Parathyroid adenoma (tissue), 2 donors: Measurements from ENCODE around the gene SPOCD1.

Source experiments
- H2AFZ ChIP-seq: fragments of 300-600 bp; sonication (generic); one replicate; pipeline ENCODE4 v1.7.0; 2017; ENCODE audit warnings: antibody characterized with exemption, mild to moderate bottlenecking
- H3K27ac ChIP-seq: fragments of 300-600 bp; sonication (generic); one replicate; pipeline ENCODE4 v1.7.0; 2017
- H3K27me3 ChIP-seq: fragments of 300-600 bp; sonication (generic); one replicate; pipeline ENCODE4 v1.7.0; 2017; ENCODE audit warnings: low read length; ENCODE audit not compliant: control insufficient read depth, insufficient read depth
- H3K36me3 ChIP-seq: fragments of 300-600 bp; sonication (generic); one replicate; pipeline ENCODE4 v1.7.0; 2017; ENCODE audit warnings: low read length; ENCODE audit not compliant: control insufficient read depth, insufficient read depth
- H3K4me1 ChIP-seq: fragments of 300-600 bp; sonication (generic); one replicate; pipeline ENCODE4 v1.7.0; 2017; ENCODE audit warnings: control low read depth
- H3K4me2 ChIP-seq: fragments of 300-600 bp; sonication (generic); one replicate; pipeline ENCODE4 v1.7.0; 2017; ENCODE audit warnings: low read length
- H3K4me3 ChIP-seq: fragments of 300-600 bp; sonication (generic); one replicate; pipeline ENCODE4 v1.7.0; 2017; ENCODE audit warnings: low read depth, low read length
- H3K79me2 ChIP-seq: fragments of 300-600 bp; sonication (generic); one replicate; pipeline ENCODE4 v1.7.0; 2017; ENCODE audit warnings: control low read depth
- H3K9ac ChIP-seq: fragments of 300-600 bp; sonication (generic); one replicate; pipeline ENCODE4 v1.7.0; 2017; ENCODE audit warnings: mild to moderate bottlenecking
- H3K9me3 ChIP-seq: fragments of 300-600 bp; sonication (generic); one replicate; pipeline ENCODE4 v1.7.0; 2017; ENCODE audit warnings: low read length; ENCODE audit not compliant: control insufficient read depth
- TF ChIP-seq, protein P1 (sequence below): fragments of 300-600 bp; sonication (generic); IDR thresholded peaks from one replicate; pipeline ENCODE4 v1.7.0; 2017; ENCODE audit warnings: antibody characterized with exemption, mild to moderate bottlenecking
- donor health status: primary hyperparathyroidism.

SPOCD1 gene

DNA sequence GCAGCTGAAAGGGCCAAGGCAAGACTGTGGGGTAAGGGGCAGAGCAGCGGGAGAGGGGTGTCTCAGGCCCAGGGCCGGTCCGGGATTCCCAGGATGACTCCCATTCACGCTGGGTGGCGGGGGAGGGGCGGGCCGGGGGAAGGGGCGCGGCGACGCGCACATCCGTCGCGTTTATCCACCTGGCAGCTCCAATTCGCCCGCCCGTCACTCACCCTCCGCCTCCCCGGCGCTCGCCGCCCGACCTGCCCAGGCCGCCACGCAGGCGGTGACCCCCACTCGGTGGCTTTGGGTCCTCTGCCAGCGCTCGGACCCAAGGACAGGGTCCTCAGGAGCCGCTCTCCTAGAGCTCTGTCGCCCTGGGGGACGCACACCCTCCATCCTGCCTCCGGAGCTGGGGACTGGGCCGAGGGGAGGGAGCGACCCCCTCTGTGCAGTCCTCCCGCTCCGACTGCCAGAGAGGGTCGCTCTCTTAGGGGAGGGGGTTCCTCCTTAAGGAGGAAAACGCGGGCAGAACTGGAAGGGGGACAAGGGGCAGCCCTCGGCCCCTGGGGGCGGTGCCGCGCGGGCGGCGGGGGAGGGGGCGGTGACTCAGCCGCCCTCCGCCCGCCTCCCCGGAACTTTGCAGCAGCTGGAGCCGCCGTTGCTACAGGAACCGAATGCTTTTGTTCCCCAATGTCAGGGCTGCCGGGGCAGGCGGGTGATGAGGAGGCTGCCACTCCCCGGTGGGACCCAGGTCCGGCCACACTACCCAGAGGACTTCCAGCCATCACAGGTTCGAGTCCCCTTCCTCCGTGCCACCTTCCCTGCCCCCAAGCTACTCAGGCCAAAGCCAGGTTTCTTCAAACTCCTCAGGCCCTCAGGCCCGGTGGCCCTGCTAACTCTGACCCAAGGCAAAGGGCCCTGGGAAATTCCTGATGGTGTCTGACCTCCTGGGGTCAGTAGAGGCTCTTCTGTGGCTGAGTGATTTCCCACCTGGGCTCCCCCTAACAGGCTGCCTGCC is 55.1 kb downstream of the SPOCD1 start:
- Histone ChIP-seq H2AFZ (peak overlapping the region; percentile 76), H3K4me2 (no peak overlapping the region), H3K4me3 (no peak overlapping the region), H3K36me3 (no peaks in the 10 kb centered on the region), H3K79me2 (no peaks in the 10 kb centered on the region), H3K9ac (no peak overlapping the region), H3K27ac (no peak overlapping the region), H3K9me3 (no peaks in the 10 kb centered on the region), H3K27me3 (no peaks in the 10 kb centered on the region), H3K4me1 (peaks cover 2% of the 10 kb centered on the region)
- TF ChIP-seq, protein P1, sequence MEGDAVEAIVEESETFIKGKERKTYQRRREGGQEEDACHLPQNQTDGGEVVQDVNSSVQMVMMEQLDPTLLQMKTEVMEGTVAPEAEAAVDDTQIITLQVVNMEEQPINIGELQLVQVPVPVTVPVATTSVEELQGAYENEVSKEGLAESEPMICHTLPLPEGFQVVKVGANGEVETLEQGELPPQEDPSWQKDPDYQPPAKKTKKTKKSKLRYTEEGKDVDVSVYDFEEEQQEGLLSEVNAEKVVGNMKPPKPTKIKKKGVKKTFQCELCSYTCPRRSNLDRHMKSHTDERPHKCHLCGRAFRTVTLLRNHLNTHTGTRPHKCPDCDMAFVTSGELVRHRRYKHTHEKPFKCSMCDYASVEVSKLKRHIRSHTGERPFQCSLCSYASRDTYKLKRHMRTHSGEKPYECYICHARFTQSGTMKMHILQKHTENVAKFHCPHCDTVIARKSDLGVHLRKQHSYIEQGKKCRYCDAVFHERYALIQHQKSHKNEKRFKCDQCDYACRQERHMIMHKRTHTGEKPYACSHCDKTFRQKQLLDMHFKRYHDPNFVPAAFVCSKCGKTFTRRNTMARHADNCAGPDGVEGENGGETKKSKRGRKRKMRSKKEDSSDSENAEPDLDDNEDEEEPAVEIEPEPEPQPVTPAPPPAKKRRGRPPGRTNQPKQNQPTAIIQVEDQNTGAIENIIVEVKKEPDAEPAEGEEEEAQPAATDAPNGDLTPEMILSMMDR, result no peak

DNA sequence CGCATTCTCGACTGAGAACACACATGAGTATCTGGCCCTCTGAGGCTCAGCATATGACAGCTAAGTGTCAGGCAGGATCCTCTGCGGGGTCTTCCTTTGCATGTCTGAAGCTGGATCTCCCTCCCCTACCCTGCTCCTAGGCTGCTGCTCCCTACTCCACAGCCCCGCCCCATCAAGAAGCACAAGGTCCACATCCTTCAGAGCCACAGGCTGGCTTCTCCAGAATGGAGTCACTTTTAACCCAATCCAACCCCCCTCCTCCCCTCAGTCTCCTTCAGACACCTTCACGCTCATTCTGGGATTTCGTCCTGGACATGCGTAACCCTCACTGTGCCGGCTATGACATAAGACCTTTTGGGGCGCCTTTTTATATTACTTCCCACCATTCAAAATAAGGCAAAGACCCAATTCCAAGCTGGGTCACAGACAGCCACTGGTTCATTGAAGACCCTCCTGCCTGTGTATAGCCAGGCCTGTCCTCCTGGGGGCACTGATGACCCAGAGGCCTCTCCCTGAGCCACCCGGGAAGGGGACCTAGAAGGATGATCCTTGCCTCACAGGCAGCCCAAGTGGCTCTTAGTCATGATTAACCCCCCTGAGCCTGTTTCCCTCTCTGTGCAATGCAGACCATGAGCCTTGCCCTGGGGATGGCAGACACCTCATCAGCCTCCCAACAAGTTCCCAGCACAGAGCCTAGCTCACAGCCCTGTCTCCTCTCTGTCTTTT is 56.4 kb downstream of the SPOCD1 start:
- no peaks in the 10 kb centered on the region for H3K36me3 ChIP-seq
- no peak overlapping the region for H3K4me3 ChIP-seq
- no peak overlapping the region for H3K27ac ChIP-seq
- H3K79me2 ChIP-seq, result no peaks in the 10 kb centered on the region
- H3K27me3 ChIP-seq, result no peaks in the 10 kb centered on the region
- peaks cover 2% of the 10 kb centered on the region for H3K4me1 ChIP-seq
- TF ChIP-seq, protein P1, result no peak
- no peak overlapping the region for H3K9ac ChIP-seq
- H2AFZ ChIP-seq, result no peak overlapping the region
- no peak overlapping the region for H3K4me2 ChIP-seq
- H3K9me3 ChIP-seq, result no peaks in the 10 kb centered on the region

DNA sequence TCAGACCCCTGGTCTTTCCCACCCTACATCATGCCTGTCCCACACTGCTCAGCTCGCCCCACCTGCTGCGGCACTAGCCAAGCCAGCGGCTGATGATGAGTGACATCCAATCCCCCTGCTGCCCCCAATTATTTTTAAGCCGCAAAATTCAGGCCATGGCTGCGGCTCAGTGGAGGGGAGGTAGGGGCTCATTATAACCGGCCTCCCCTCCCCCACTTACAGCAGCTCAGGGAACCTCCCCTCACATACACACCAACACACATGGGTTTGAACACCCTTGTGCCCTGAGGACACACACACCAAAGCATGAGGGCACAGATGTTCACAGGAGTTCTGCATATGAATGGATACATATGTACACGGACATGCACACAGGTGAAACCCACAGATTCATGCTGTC is 57.0 kb downstream of the SPOCD1 start:
- Histone ChIP-seq H2AFZ (no peak overlapping the region), H3K36me3 (no peaks in the 10 kb centered on the region), H3K9ac (no peak overlapping the region), H3K27me3 (no peaks in the 10 kb centered on the region), H3K4me2 (no peak overlapping the region), H3K9me3 (no peaks in the 10 kb centered on the region), H3K27ac (no peak overlapping the region), H3K4me3 (no peak overlapping the region), H3K4me1 (peaks cover 4% of the 10 kb centered on the region), H3K79me2 (no peaks in the 10 kb centered on the region)
- TF ChIP-seq, protein P1, result no peak

DNA sequence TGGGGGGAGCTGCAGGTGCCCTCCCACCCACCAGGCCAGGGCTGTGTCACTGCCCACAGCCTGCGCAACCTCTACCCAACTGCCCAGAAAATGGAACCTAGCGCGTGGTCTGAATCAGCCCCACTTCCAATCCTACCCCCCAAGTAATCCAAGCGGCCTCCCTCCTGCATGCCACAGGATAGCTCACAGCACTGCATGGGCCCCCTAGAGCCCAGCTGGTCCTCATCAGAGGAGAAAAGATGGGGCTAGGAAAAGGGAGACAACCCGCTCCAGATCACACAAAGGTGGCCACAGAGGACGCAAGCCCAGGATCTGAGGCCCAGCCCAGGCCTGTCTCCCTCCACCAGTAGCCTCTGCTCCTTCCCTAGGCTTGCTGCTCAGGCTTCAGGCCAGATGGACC is 57.8 kb downstream of the SPOCD1 start:
- no peak overlapping the region for H3K4me2 ChIP-seq
- H3K4me3 ChIP-seq, result no peak overlapping the region
- H3K79me2 ChIP-seq, result no peaks in the 10 kb centered on the region
- H3K27me3 ChIP-seq, result no peaks in the 10 kb centered on the region
- no peaks in the 10 kb centered on the region for H3K9me3 ChIP-seq
- TF ChIP-seq, protein P1, result no peak
- no peak overlapping the region for H3K9ac ChIP-seq
- no peak overlapping the region for H2AFZ ChIP-seq
- peaks cover 5% of the 10 kb centered on the region for H3K4me1 ChIP-seq
- no peaks in the 10 kb centered on the region for H3K36me3 ChIP-seq
- H3K27ac ChIP-seq, result no peak overlapping the region
